Aorta (tissue), 5 donors: Measurements from ENCODE around the gene PCDHA10. TPM values are rescaled to one million over a fixed set of nuclear protein-coding genes. Genes with fewer than 3 reads are reported as not detected.
"Not testable (repeated sequence)": the region's sequence is repeated elsewhere in the genome, so short reads cannot be mapped to it uniquely, and the experiment has no call there.

Experiments used
- ATAC-seq: fragments of 200-7000 bp; cut with Tn5 transposase; one replicate; pipeline ENCODE4 v1.9.1; 2022; ENCODE audit warnings: moderate library complexity; ENCODE audit not compliant: low FRiP score
- DNase-seq, 2 donors: peaks; one replicate each; pipeline ENCODE4 v3.0.0-alpha.2; 2020
- H3K27ac ChIP-seq, 2 donors: one replicate each; pipeline ENCODE4 v1.5.1; 2013; ENCODE audit warnings: low read length in 2 of 2, mild to moderate bottlenecking in 2 of 2, moderate library complexity in 2 of 2, control low read depth in 1 of 2, inconsistent platforms in 1 of 2, low read depth in 1 of 2
- H3K27me3 ChIP-seq, 2 donors: one replicate each; pipeline ENCODE4 v1.6.1; 2013; ENCODE audit warnings: control low read depth in 1 of 2, low read length in 1 of 2, mild to moderate bottlenecking in 1 of 2, moderate library complexity in 1 of 2; ENCODE audit not compliant: insufficient read depth in 2 of 2, control insufficient read depth in 1 of 2
- H3K36me3 ChIP-seq, 2 donors: one replicate each; pipeline ENCODE4 v1.6.1; 2013; ENCODE audit warnings: control low read depth in 1 of 2, low read length in 1 of 2, mild to moderate bottlenecking in 1 of 2; ENCODE audit not compliant: insufficient read depth in 2 of 2, control insufficient read depth in 1 of 2
- H3K4me1 ChIP-seq, 2 donors: one replicate each; pipeline ENCODE4 v1.6.1; 2013; ENCODE audit warnings: low read length in 2 of 2, control low read depth in 1 of 2, mild to moderate bottlenecking in 1 of 2, moderate library complexity in 1 of 2; ENCODE audit not compliant: insufficient read depth in 2 of 2, control insufficient read depth in 1 of 2
- H3K4me3 ChIP-seq, 2 donors: one replicate each; pipeline ENCODE4 v1.5.1; 2013; ENCODE audit warnings: low read length in 2 of 2, control low read depth in 1 of 2, mild to moderate bottlenecking in 1 of 2
- H3K9me3 ChIP-seq: one replicate; pipeline ENCODE4 v1.6.1; 2013; ENCODE audit warnings: mild to moderate bottlenecking, low read length; ENCODE audit not compliant: control insufficient read depth
- WGBS, 2 donors: extraction: QIAGEN DNeasy Blood & Tissue Kit; methylation state at CpG; one replicate each; pipeline ENCODE4 v1.1.7; 2013; 5-methylcytosine and 5-hydroxymethylcytosine counted together
- intact Hi-C, 2 donors: fragments of 100-400 bp; cut with DNase I; formaldehyde crosslinking; loops; one replicate each; pipeline versions ENCODE4 v1.14.2 to v1.15.0; 2022
- polyA plus RNA-seq, 2 donors: library from polyadenylated mRNA; stranded (reverse); fragments of 200-250 nt; gene quantifications; one replicate each; pipeline ENCODE4 v1.2.3, GENCODE V29; 2013
- total RNA-seq, 2 donors: library from RNA; stranded (reverse); fragmentation: NEBNext Ultra II Directional; extraction: Animal tissue kit (Norgen Biotek cat#: 25700); gene quantifications; one replicate each; pipeline ENCODE4 v1.2.1, GENCODE V29; 2021
- donor health status: healthy with polysubstance abuse.
- donor health status: Bipolar disorder and iron deficiency.
- donor health status: DM: no; HTN: no; CAD: no.
- donor health status: DM: no; HTN: no; CAD: no.
- donor health status: DM: yes; HTN: yes; CAD: no.

PCDHA10 gene
- total and polyA plus RNA-seq, 4 donors, result 0.03 to 0.69 (median 0.65) TPM; not detected in 1

DNA sequence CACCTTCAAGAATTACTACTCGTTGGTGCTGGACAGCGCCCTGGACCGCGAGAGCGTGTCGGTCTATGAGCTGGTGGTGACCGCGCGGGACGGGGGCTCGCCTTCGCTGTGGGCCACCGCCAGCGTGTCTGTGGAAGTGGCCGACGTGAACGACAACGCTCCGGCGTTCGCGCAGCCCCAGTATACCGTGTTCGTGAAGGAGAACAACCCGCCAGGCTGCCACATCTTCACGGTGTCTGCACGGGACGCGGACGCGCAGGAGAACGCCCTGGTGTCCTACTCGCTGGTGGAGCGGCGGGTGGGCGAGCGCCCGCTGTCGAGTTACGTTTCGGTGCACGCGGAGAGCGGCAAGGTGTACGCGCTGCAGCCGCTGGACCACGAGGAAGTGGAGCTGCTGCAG is 32.7 kb upstream of the PCDHA10 start:
- H3K27me3 ChIP-seq, H3K4me1 ChIP-seq, ATAC-seq, H3K36me3 ChIP-seq, H3K27ac ChIP-seq, H3K4me3 ChIP-seq, intact Hi-C loops: not testable (repeated sequence)
- peak in 1 of 2 donors; percentile 59 for DNase-seq
- peaks cover 15% of the 10 kb centered on the region for H3K9me3 ChIP-seq
- WGBS, 2 donors, result 39 to 42% methylated on average over 48 of the region's 48 CpGs

DNA sequence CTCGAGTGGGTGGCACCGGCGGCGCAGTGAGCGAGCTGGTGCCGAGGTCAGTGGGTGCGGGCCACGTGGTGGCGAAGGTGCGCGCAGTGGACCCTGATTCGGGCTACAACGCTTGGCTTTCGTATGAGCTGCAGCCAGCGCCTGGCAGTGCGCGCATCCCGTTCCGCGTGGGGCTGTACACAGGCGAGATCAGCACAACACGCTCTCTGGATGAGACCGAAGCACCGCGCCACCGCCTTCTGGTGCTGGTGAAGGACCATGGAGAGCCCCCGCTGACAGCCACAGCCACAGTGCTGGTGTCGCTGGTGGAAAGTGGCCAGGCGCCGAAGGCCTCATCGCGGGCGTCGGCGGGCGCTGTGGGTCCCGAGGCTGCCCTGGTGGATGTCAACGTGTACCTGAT is 32.2 kb upstream of the PCDHA10 start:
- Histone ChIP-seq H3K36me3 (no peaks in the 10 kb centered on the region), H3K9me3 (peaks cover 19% of the 10 kb centered on the region), H3K4me1 (no peaks in the 10 kb centered on the region), H3K27me3 (no peaks in the 10 kb centered on the region), H3K4me3 (no peak overlapping the region), H3K27ac (no peak overlapping the region)
- no peak for ATAC-seq
- intact Hi-C loops, result no loop called here
- DNase-seq, result no peak
- 45 to 47% methylated on average over 32 to 38 of the region's 38 CpGs for WGBS, 2 donors

DNA sequence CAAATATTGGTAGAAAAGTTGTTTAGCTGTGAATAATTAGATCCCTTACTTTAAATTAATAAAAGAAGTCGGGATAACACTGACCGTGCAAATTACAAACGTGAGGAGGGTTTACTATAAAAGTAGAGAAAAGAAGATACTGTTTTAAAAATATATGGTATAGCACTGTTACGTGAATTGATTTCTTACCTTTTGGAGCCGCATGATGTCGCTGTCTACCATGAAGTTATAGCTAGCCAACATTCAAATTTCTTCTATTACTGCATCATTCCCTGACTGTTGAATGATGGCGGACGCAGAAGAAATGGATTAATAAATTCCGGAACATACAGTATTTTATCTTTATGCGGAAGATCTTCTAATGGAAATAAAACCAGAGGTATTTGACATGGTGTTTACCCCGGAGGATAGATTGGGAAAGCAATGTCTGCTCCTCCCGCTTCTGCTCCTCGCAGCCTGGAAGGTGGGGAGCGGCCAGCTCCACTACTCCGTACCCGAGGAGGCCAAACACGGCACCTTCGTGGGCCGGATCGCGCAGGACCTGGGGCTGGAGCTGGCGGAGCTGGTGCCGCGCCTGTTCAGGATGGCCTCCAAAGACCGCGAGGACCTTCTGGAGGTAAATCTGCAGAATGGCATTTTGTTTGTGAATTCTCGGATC is 27.9 kb upstream of the PCDHA10 start, which contains the start of gene PCDHA6:
TSS of gene PCDHA6 (plus strand) at position 257 of the 658 bp plus-strand sequence. CDS start at position 389, 132 bp downstream.
- 10 to 17% methylated on average over 27 of the region's 27 CpGs for WGBS, 2 donors
- Histone ChIP-seq H3K27me3 (no peaks in the 10 kb centered on the region), H3K36me3 (no peaks in the 10 kb centered on the region), H3K9me3 (peaks cover 27% of the 10 kb centered on the region), H3K4me3 (peak within 1 kb of the TSS in 1 of 2 donors; percentile 22), H3K27ac (no peak within 1 kb of the TSS), H3K4me1 (no peaks in the 10 kb centered on the region)
- intact Hi-C loops, result no loop called here
- ATAC-seq (no peak), DNase-seq (no peak)

DNA sequence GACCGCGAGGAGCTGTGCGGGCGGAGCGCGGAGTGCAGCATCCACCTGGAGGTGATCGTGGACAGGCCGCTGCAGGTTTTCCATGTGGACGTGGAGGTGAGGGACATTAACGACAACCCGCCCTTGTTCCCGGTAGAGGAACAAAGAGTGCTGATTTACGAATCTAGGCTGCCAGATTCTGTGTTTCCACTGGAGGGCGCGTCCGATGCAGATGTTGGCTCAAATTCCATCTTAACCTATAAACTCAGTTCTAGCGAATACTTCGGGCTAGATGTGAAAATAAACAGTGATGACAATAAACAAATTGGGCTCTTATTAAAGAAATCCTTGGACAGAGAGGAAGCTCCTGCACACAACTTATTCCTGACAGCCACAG is 27.3 kb upstream of the PCDHA10 start:
- H3K9me3 ChIP-seq, result peaks cover 24% of the 10 kb centered on the region
- H3K4me3 ChIP-seq, result no peak overlapping the region
- intact Hi-C loops, result no loop called here
- H3K36me3 ChIP-seq, result no peaks in the 10 kb centered on the region
- WGBS, 2 donors, result 9 to 15% methylated on average over 18 of the region's 18 CpGs
- H3K4me1 ChIP-seq, result no peaks in the 10 kb centered on the region
- no peaks in the 10 kb centered on the region for H3K27me3 ChIP-seq
- H3K27ac ChIP-seq, result no peak overlapping the region
- no peak for DNase-seq
- no peak for ATAC-seq

DNA sequence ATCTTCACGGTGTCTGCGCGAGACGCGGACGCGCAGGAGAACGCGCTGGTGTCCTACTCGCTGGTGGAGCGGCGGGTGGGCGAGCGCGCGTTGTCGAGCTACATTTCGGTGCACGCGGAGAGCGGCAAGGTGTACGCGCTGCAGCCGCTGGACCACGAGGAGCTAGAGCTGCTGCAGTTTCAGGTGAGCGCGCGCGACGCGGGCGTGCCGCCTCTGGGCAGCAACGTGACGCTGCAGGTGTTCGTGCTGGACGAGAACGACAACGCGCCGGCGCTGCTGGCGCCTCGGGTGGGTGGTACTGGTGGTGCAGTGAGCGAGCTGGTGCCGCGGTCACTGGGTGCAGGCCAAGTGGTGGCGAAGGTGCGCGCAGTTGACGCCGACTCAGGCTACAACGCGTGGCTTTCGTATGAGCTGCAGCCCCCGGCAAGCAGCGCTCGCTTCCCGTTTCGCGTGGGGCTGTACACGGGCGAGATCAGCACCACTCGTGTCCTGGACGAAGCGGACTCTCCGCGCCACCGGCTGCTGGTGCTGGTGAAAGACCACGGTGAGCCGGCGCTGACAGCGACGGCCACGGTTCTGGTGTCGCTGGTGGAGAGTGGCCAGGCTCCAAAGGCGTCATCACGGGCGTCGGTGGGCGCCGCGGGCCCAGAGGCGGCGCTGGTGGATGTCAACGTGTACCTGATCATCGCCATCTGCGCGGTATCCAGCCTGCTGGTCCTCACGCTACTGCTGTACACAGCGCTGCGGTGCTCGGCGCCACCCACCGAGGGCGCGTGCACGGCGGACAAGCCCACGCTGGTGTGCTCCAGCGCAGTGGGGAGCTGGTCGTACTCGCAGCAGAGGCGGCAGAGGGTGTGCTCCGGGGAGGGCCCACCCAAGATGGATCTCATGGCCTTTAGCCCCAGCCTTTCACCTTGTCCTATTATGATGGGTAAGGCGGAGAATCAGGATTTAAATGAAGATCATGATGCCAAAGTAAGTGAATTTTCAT is 25.9 kb upstream of the PCDHA10 start:
- WGBS, 2 donors, result 31 to 34% methylated on average over 88 to 106 of the region's 106 CpGs
- H3K9me3 ChIP-seq, result peaks cover 20% of the 10 kb centered on the region
- not testable (repeated sequence) for ATAC-seq

DNA sequence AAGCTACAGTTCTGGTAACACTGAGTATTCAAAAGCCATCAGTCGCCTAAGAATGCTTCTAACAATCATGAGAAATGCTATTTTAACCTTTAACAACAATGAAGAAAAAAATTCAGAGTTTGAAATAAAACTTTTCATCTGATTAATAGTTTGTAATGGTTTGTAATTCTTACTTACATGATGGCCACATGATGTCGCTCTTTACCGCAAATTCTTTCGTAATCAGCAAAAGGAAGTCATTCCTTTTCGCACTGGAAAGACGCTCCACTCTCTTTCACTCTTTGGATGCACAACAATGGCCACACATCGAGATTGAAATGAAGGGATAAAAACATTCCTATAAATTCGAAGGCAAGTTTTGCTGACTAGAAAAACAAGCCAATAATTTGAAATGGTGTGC is 21.7 kb upstream of the PCDHA10 start, which contains the start of gene PCDHA7:
TSS of gene PCDHA7 (plus strand) at position 277 of the 400 bp plus-strand sequence. CDS start at position 392, 115 bp downstream.
- Histone ChIP-seq H3K9me3 (peaks cover 24% of the 10 kb centered on the region), H3K4me1 (no peaks in the 10 kb centered on the region), H3K36me3 (no peaks in the 10 kb centered on the region), H3K27me3 (no peaks in the 10 kb centered on the region), H3K27ac (no peak within 1 kb of the TSS), H3K4me3 (no peak within 1 kb of the TSS)
- 7 to 10% methylated on average over 8 of the region's 8 CpGs for WGBS, 2 donors
- intact Hi-C loops, result no loop called here
- DNase-seq (no peak), ATAC-seq (no peak)

More for the DNA sequence above, 25.9 kb upstream of the PCDHA10 start:
- H3K36me3 ChIP-seq, H3K4me3 ChIP-seq, H3K27me3 ChIP-seq, H3K4me1 ChIP-seq, H3K27ac ChIP-seq, DNase-seq, intact Hi-C loops: not testable (repeated sequence)

DNA sequence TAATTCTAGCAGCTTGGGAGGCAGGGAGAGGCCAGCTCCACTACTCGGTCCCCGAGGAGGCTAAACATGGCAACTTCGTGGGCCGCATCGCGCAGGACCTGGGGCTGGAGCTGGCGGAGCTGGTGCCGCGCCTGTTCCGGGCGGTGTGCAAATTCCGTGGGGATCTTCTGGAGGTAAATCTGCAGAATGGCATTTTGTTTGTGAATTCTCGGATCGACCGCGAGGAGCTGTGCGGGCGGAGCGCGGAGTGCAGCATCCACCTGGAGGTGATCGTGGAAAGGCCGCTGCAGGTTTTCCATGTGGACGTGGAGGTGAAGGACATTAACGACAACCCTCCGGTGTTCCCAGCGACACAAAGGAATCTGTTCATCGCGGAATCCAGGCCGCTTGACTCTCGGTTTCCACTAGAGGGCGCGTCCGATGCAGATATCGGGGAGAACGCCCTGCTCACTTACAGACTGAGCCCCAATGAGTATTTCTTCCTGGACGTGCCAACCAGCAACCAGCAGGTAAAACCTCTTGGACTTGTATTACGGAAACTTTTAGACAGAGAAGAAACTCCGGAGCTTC is 21.2 kb upstream of the PCDHA10 start:
- DNase-seq, H3K27ac ChIP-seq, H3K4me1 ChIP-seq, H3K36me3 ChIP-seq, H3K4me3 ChIP-seq, H3K27me3 ChIP-seq, ATAC-seq, intact Hi-C loops: not testable (repeated sequence)
- 12 to 16% methylated on average over 26 to 27 of the region's 38 CpGs for WGBS, 2 donors
- H3K9me3 ChIP-seq, result peaks cover 21% of the 10 kb centered on the region

DNA sequence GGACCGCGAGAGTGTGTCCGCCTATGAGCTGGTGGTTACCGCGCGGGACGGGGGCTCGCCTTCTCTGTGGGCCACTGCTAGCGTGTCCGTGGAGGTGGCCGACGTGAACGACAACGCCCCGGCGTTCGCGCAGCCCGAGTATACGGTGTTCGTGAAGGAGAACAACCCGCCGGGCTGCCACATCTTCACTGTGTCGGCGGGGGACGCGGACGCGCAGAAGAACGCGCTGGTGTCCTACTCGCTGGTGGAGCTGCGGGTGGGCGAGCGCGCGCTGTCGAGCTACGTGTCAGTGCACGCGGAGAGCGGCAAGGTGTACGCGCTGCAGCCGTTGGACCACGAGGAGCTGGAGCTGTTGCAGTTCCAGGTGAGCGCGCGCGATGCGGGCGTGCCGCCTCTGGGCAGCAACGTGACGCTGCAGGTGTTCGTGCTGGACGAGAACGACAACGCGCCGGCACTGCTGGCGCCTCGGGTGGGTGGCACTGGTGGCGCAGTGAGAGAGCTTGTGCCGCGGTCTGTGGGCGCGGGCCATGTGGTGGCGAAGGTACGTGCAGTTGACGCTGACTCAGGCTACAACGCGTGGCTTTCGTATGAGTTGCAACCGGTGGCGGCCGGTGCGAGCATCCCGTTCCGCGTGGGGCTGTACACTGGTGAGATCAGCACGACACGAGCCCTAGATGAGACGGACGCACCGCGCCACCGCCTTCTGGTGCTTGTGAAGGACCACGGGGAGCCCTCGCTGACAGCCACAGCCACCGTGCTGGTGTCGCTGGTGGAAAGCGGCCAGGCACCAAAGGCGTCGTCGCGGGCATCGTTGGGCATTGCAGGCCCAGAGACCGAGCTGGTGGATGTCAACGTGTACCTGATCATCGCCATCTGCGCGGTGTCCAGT is 19.8 kb upstream of the PCDHA10 start:
- Histone ChIP-seq H3K36me3 (no peaks in the 10 kb centered on the region), H3K27me3 (no peaks in the 10 kb centered on the region), H3K9me3 (peaks cover 14% of the 10 kb centered on the region), H3K4me1 (no peaks in the 10 kb centered on the region), H3K4me3 (no peak overlapping the region), H3K27ac (no peak overlapping the region)
- ATAC-seq, result no peak
- WGBS, 2 donors, result 33 to 36% methylated on average over 100 to 103 of the region's 103 CpGs
- DNase-seq, result peak in 1 of 2 donors; percentile 71
- intact Hi-C loops, result no loop called here
